NB4 (cell line): ENCODE data around the gene KANSL3.

Experiments
- CTCF ChIP-seq: IDR thresholded peaks from one replicate; pipeline ENCODE4 v1.5.1; 2012; ENCODE audit warnings: low read depth, low read length
- MAX ChIP-seq: IDR thresholded peaks from 2 replicates; pipeline ENCODE4 v1.6.1; 2011; ENCODE audit warnings: low read depth, low read length
- MYC ChIP-seq: IDR thresholded peaks from 2 replicates; pipeline ENCODE4 v1.6.1; 2011; ENCODE audit warnings: low read depth, low read length
- POLR2A ChIP-seq: IDR thresholded peaks from 2 replicates; pipeline ENCODE4 v1.6.1; 2011; ENCODE audit warnings: mild to moderate bottlenecking; ENCODE audit not compliant: insufficient read length; ENCODE audit errors: extremely low read depth

- no peak for TF ChIP-seq CTCF
- no peak for TF ChIP-seq POLR2A
- TF ChIP-seq MYC = no peak
- no peak for TF ChIP-seq MAX
These were observed 47.7 kb upstream of the KANSL3 start for GRCh38 chr2:96685577-96686459.
